Ishikawa (cell line): ENCODE data around the gene MAP3K4.

Source experiments
- CREB1 ChIP-seq: IDR thresholded peaks from 2 replicates; pipeline ENCODE4 v1.6.1; 2012; ENCODE audit warnings: low read depth
- EGR1 ChIP-seq: IDR thresholded peaks from 2 replicates; pipeline ENCODE4 v1.6.1; 2012
- EP300 ChIP-seq: IDR thresholded peaks from 2 replicates; pipeline ENCODE4 v1.6.1; 2012; ENCODE audit warnings: borderline replicate concordance
- NFIC ChIP-seq: IDR thresholded peaks from 2 replicates; pipeline ENCODE4 v1.6.1; 2012
- RAD21 ChIP-seq: IDR thresholded peaks from 2 replicates; pipeline ENCODE4 v1.6.1; 2012; ENCODE audit warnings: low read depth
- TCF12 ChIP-seq: IDR thresholded peaks from 2 replicates; pipeline ENCODE4 v1.6.1; 2012; ENCODE audit warnings: low read depth
- TEAD4 ChIP-seq: IDR thresholded peaks from 2 replicates; pipeline ENCODE4 v1.6.1; 2012
- YY1 ChIP-seq: IDR thresholded peaks from 2 replicates; pipeline ENCODE4 v1.6.1; 2012; ENCODE audit warnings: low read depth
- TF ChIP-seq, protein P1 (sequence below): IDR thresholded peaks from 2 replicates; pipeline ENCODE4 v1.6.1; 2012
- TF ChIP-seq, protein P2 (sequence below): IDR thresholded peaks from 2 replicates; pipeline ENCODE4 v1.6.1; 2012; ENCODE audit warnings: low read depth, mild to moderate bottlenecking
- TF ChIP-seq, protein P3 (sequence below): IDR thresholded peaks from 2 replicates; pipeline ENCODE4 v1.6.1; 2012

DNA sequence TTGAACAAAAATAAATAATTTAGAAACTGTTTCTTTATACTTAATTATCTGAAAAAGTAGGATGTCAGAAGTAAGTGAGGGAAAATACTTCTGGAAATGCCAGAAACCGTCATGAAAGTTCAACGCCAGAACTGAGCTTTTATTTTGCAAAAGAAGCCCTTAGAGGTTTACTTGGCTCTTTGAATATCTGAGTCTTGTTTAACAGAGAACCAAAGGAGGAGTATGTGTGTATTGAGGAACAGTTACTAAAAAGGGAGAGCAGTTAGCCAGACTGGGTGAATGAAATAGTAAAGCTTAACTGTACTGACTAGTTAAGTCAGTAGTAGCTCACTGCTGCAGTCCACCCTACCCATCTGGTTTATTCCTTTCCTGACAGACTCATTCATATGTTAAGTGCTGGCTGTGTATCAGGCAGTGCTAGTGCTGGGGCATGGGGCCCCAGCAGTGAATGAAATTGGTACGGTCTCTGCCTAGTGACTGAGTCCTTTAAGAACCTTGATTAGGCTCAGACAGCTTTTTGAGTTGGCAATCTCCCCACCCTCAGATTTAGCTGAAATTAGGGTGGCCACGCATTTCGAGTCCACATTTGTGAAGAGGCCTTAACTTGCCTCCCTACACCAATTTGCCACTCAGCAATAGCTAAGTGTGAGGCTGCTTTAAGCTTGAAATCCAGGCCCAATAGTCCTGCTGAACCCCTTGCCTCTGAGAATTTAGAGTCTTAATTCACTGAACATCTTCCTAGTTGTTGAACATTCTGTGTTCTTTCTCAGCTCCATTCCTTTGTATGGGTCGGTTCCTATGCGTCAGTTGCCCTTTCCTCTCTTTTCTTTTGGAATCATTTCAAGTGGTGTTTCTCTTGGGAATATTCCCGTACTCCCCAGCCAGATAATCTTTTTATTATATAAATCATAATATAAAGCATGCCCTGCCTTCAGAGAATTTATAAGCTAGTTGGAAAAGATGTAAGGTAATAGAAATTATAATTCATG lies 20.2 kb downstream of the MAP3K4 start:
- TF ChIP-seq RAD21: no peak
- TF ChIP-seq TCF12: no peak
- TF ChIP-seq, protein P1, sequence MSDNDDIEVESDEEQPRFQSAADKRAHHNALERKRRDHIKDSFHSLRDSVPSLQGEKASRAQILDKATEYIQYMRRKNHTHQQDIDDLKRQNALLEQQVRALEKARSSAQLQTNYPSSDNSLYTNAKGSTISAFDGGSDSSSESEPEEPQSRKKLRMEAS: no peak
- TF ChIP-seq EP300: no peak
- TF ChIP-seq, protein P2, sequence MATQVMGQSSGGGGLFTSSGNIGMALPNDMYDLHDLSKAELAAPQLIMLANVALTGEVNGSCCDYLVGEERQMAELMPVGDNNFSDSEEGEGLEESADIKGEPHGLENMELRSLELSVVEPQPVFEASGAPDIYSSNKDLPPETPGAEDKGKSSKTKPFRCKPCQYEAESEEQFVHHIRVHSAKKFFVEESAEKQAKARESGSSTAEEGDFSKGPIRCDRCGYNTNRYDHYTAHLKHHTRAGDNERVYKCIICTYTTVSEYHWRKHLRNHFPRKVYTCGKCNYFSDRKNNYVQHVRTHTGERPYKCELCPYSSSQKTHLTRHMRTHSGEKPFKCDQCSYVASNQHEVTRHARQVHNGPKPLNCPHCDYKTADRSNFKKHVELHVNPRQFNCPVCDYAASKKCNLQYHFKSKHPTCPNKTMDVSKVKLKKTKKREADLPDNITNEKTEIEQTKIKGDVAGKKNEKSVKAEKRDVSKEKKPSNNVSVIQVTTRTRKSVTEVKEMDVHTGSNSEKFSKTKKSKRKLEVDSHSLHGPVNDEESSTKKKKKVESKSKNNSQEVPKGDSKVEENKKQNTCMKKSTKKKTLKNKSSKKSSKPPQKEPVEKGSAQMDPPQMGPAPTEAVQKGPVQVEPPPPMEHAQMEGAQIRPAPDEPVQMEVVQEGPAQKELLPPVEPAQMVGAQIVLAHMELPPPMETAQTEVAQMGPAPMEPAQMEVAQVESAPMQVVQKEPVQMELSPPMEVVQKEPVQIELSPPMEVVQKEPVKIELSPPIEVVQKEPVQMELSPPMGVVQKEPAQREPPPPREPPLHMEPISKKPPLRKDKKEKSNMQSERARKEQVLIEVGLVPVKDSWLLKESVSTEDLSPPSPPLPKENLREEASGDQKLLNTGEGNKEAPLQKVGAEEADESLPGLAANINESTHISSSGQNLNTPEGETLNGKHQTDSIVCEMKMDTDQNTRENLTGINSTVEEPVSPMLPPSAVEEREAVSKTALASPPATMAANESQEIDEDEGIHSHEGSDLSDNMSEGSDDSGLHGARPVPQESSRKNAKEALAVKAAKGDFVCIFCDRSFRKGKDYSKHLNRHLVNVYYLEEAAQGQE: no peak
- TF ChIP-seq EGR1: no peak
- no peak for TF ChIP-seq TEAD4
- no peak for TF ChIP-seq CREB1
- TF ChIP-seq, protein P3, sequence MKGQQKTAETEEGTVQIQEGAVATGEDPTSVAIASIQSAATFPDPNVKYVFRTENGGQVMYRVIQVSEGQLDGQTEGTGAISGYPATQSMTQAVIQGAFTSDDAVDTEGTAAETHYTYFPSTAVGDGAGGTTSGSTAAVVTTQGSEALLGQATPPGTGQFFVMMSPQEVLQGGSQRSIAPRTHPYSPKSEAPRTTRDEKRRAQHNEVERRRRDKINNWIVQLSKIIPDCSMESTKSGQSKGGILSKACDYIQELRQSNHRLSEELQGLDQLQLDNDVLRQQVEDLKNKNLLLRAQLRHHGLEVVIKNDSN: no peak
- TF ChIP-seq YY1: no peak
- TF ChIP-seq NFIC: no peak
